Transverse colon (tissue), 4 donors: ENCODE results near the gene ATL3. TPM values are rescaled to one million over a fixed set of nuclear protein-coding genes. Genes with fewer than 3 reads are reported as not detected.

Experiments used
- DNase-seq: peaks from one replicate; pipeline ENCODE4 v3.0.0-alpha.2; 2019
- H3K27ac ChIP-seq, 4 donors: fragments of 200-600 bp; sonication (generic); 2 replicates each; pipeline ENCODE4 v1.5.1; 2016 to 2018; ENCODE audit warnings: inconsistent platforms in 4 of 4
- H3K27me3 ChIP-seq: fragments of 200-600 bp; sonication (generic); 2 replicates; pipeline ENCODE4 v1.5.1; 2017; ENCODE audit warnings: inconsistent platforms
- H3K36me3 ChIP-seq, 4 donors: fragments of 200-600 bp; sonication (generic); 2 replicates each; pipeline ENCODE4 v1.5.1; 2017 to 2019; ENCODE audit warnings: inconsistent platforms in 4 of 4
- H3K4me1 ChIP-seq, 4 donors: fragments of 200-600 bp; sonication (generic); 2 replicates each; pipeline ENCODE4 v1.5.1; 2017 to 2020; ENCODE audit warnings: inconsistent platforms in 4 of 4
- H3K4me3 ChIP-seq, 4 donors: fragments of 200-600 bp; sonication (generic); 1 replicate in 1 of 4; 2 replicates in 3 of 4; pipeline versions ENCODE4 v1.5.1 to v1.6.1; 2017 to 2019; ENCODE audit warnings: inconsistent platforms in 4 of 4
- H3K9me3 ChIP-seq, 2 donors: fragments of 200-600 bp; sonication (generic); 2 replicates each; pipeline ENCODE4 v1.5.1; 2017 to 2019; ENCODE audit warnings: inconsistent platforms in 2 of 2
- EP300 ChIP-seq: sonication (generic); formaldehyde crosslinking; IDR thresholded peaks from one replicate; pipeline ENCODE4 v1.6.1; 2017; ENCODE audit warnings: antibody characterized with exemption, low read depth
- POLR2A ChIP-seq: fragments of 450-650 bp; IDR thresholded peaks from one replicate; pipeline ENCODE4 v1.6.1; 2016; ENCODE audit warnings: antibody characterized with exemption, mild to moderate bottlenecking, moderate library complexity
- POLR2AphosphoS5 ChIP-seq, 3 donors: sonication (generic); formaldehyde crosslinking; IDR thresholded peaks; one replicate each; pipeline ENCODE4 v1.6.1; 2016; ENCODE audit warnings: antibody characterized with exemption in 3 of 3
- WGBS, 2 donors: methylation state at CpG; one replicate each; pipeline ENCODE4 v1.1.5; 2018; ENCODE audit warnings: low coverage in 1 of 2; 5-methylcytosine and 5-hydroxymethylcytosine counted together
- in situ Hi-C, 4 donors: fragments of 200-750 bp; cut with MboI; loops; one replicate each; pipeline versions ENCODE4 v1.15.0 to v1.15.1; 2017; ENCODE audit warnings: low sequenced_read_pairs in 3 of 4, low pct_ligation_motif_present in 1 of 4, low pct_unique_long_range_greater_than_20kb in 1 of 4
- intact Hi-C: fragments of 100-400 bp; cut with DNase I; formaldehyde crosslinking; loops from one replicate; pipeline ENCODE4 v1.15.1; 2023; ENCODE audit warnings: low total_unique reads
- total RNA-seq, 4 donors: library from RNA; depleted of rRNA; stranded (reverse); fragments of >200 nt; gene quantifications; one replicate each; pipeline ENCODE4 v1.1.0, GENCODE V29; 2016
- TF ChIP-seq, protein P1 (sequence below), 5 experiments: fragments of 200-600 bp in 3 of 5; fragments of 450-650 bp in 2 of 5; sonication (generic) in 3 of 5; IDR thresholded peaks; 1 replicate in 2 of 5; 2 replicates in 3 of 5; pipeline ENCODE4 v1.5.1; 2016 to 2017; ENCODE audit warnings: antibody characterized with exemption in 5 of 5, inconsistent platforms in 3 of 5, mild to moderate bottlenecking in 2 of 5, moderate library complexity in 1 of 5

ATL3 gene
- total RNA-seq, 4 donors from 2014 or later: 18.7 to 60.8 (median 40.0) TPM

GRCh38 chr11:63709336-63709884 lies 38.2 kb upstream of the ATL3 start:
- no peaks in the 10 kb centered on the region for H3K9me3 ChIP-seq
- H3K27ac ChIP-seq: no peak overlapping the region
- no peaks in the 10 kb centered on the region for H3K27me3 ChIP-seq
- H3K4me3 ChIP-seq: no peak overlapping the region
- WGBS, 2 donors: 56 to 64% methylated on average over 3 of the region's 3 CpGs
- TF ChIP-seq EP300: no peak
- TF ChIP-seq, protein P1, sequence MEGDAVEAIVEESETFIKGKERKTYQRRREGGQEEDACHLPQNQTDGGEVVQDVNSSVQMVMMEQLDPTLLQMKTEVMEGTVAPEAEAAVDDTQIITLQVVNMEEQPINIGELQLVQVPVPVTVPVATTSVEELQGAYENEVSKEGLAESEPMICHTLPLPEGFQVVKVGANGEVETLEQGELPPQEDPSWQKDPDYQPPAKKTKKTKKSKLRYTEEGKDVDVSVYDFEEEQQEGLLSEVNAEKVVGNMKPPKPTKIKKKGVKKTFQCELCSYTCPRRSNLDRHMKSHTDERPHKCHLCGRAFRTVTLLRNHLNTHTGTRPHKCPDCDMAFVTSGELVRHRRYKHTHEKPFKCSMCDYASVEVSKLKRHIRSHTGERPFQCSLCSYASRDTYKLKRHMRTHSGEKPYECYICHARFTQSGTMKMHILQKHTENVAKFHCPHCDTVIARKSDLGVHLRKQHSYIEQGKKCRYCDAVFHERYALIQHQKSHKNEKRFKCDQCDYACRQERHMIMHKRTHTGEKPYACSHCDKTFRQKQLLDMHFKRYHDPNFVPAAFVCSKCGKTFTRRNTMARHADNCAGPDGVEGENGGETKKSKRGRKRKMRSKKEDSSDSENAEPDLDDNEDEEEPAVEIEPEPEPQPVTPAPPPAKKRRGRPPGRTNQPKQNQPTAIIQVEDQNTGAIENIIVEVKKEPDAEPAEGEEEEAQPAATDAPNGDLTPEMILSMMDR (IDR thresholded peaks at IDR 0.05): no peak
- no peak for TF ChIP-seq POLR2AphosphoS5 (IDR thresholded peaks at IDR 0.05)
- TF ChIP-seq POLR2A: no peak
- H3K36me3 ChIP-seq: no peaks in the 10 kb centered on the region
- in situ Hi-C loops: no loop called here
- intact Hi-C loops: no loop called here
- H3K4me1 ChIP-seq: peaks cover 0 to 31% (median 18%) of the 10 kb centered on the region in 4 donors
- DNase-seq: no peak

- WGBS, 2 donors: 60 to 92% methylated on average over 1 of the region's 1 CpG
Observed at GRCh38 chr11:63708764-63709163, 37.6 kb upstream of the ATL3 start.

DNA sequence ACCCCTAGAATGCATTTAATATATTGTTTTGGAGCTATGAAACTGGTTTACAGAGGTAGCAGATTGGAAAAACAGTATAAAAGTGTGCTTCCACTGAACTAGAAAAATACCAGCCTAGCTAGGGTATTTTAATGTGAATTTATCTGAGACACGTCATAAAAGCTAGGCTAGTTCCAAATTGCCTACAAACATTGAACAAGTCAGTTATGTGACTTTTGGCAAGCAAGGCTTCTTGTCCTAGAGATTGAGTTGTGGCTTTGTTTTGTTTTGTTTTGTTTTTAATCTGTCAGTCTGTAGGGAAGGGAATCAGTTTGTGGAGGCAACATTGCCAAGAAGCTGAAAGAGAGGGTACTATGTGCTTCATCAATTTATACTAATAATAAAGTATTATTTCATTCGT lies 34.4 kb upstream of the ATL3 start:
- Histone ChIP-seq H3K27me3 (no peaks in the 10 kb centered on the region), H3K9me3 (no peaks in the 10 kb centered on the region), H3K36me3 (no peaks in the 10 kb centered on the region), H3K4me3 (no peak overlapping the region), H3K27ac (no peak overlapping the region), H3K4me1 (peaks cover 0 to 22% (median 10%) of the 10 kb centered on the region in 4 donors)
- in situ Hi-C loops: no loop called here
- intact Hi-C loops: no loop called here
- 54 to 68% methylated on average over 2 of the region's 2 CpGs for WGBS, 2 donors
- DNase-seq: no peak
- TF ChIP-seq, protein P1 (IDR thresholded peaks at IDR 0.05): no peak
- TF ChIP-seq POLR2A: no peak

More at GRCh38 chr11:63708764-63709163, 37.6 kb upstream of the ATL3 start:
- TF ChIP-seq, protein P1 (IDR thresholded peaks at IDR 0.05): no peak
- TF ChIP-seq EP300: no peak
- no peak for TF ChIP-seq POLR2A
- no peak for TF ChIP-seq POLR2AphosphoS5 (IDR thresholded peaks at IDR 0.05)
- H3K27me3 ChIP-seq: no peaks in the 10 kb centered on the region
- H3K4me1 ChIP-seq: peaks cover 0 to 31% (median 18%) of the 10 kb centered on the region in 4 donors
- in situ Hi-C loops (no loop called here), intact Hi-C loops (no loop called here)
- no peaks in the 10 kb centered on the region for H3K36me3 ChIP-seq
- H3K27ac ChIP-seq: no peak overlapping the region
- no peak overlapping the region for H3K4me3 ChIP-seq
- no peaks in the 10 kb centered on the region for H3K9me3 ChIP-seq
- no peak for DNase-seq

GRCh38 chr11:63699896-63700295 lies 28.7 kb upstream of the ATL3 start:
- no peak for TF ChIP-seq POLR2AphosphoS5 (IDR thresholded peaks at IDR 0.05)
- no peak for TF ChIP-seq EP300
- TF ChIP-seq, protein P1 (IDR thresholded peaks at IDR 0.05): no peak
- no peak for TF ChIP-seq POLR2A
- Histone ChIP-seq H3K27ac (peak overlapping the region; percentile 17 to 63 (median 44)), H3K9me3 (no peaks in the 10 kb centered on the region), H3K36me3 (no peaks in the 10 kb centered on the region), H3K4me3 (no peak overlapping the region), H3K4me1 (peaks cover 14 to 24% (median 17%) of the 10 kb centered on the region in 4 donors), H3K27me3 (no peaks in the 10 kb centered on the region)
- in situ Hi-C loops (no loop called here), intact Hi-C loops (loop anchor here (1.0 kb wide), 1 partner anchor 22 kb away; no protein-coding TSS in a partner anchor)
- no peak for DNase-seq
- WGBS, 2 donors: 97 to 100% methylated on average over 1 of the region's 1 CpG
